GM21447 (cell line): ENCODE measurements around the gene DIO3.

ENCODE experiments used
- ATAC-seq: cut with Tn5 transposase; IDR thresholded peaks from one replicate; pipeline ENCODE4 v1.9.1; 2021; ENCODE audit not compliant: unreplicated experiment

DIO3 gene

GRCh38 chr14:101579372-101580080 lies 18.2 kb downstream of the DIO3 start:
- ATAC-seq, result no peak

GRCh38 chr14:101581806-101582205 lies 20.5 kb downstream of the DIO3 start:
- no peak for ATAC-seq

GRCh38 chr14:101582294-101582693 lies 21.0 kb downstream of the DIO3 start:
- ATAC-seq, result no peak

- ATAC-seq, result no peak
Observed at GRCh38 chr14:101583006-101583714, 21.9 kb downstream of the DIO3 start.

GRCh38 chr14:101583715-101584054 lies 22.4 kb downstream of the DIO3 start:
- no peak for ATAC-seq

DNA sequence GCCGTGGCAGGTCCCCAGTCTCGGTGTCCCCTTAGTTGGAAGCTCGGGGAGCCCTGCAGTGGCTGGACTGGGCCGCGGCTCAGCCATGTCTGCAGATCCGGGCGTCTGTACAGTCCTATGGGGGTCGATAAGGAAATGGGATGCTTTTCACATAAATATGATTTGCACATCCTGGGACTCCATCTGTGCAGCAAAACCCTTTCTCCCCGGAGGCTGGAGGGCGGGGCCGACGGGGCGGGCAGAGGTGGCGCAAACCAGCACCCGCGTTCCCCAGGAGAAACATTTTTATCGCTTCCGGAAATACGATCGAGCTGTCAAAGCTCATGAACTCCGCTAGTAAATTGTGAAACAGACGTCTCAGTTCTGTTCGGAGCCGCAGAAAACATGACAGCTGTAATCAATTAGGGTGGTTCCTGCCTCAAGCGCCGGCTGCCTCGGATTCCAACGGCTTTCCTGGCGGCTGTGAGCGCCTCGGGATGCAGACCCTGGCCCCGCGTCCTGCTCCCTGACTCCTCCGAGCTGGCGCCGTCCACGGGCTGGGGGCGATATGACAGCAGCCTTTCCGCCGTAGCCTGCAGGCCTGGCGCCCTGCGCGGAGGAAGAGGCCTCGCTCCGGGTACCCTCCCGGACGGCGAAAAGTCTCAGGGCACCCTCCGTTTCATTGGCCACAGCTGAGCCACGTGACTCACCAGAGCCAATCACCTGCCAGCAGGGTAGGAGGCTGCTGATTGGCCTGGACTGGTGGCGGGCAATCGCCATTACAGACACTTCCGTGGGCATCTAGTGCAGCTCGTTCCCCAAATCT lies 23.0 kb downstream of the DIO3 start:
- ATAC-seq, result no peak

DNA sequence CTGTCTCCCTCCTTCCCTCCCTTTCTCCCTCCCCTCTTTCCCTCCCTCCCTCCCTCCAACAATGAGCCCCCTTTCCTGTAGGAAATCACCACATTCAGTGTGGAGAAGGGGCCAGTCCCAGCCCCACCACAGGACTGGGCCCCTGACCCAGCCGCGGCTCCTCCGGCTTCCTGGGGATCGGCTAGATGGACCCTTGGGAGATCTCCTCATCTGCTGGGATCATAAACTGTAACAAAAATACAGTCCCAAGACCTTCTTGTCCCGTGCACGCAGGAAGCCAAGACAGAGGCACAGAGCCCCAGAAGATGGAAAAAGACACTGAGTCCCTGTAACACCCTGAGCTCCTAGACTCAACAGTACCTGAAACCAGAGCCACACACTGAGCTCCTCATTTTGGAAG lies 23.9 kb downstream of the DIO3 start:
- ATAC-seq, result no peak

DNA sequence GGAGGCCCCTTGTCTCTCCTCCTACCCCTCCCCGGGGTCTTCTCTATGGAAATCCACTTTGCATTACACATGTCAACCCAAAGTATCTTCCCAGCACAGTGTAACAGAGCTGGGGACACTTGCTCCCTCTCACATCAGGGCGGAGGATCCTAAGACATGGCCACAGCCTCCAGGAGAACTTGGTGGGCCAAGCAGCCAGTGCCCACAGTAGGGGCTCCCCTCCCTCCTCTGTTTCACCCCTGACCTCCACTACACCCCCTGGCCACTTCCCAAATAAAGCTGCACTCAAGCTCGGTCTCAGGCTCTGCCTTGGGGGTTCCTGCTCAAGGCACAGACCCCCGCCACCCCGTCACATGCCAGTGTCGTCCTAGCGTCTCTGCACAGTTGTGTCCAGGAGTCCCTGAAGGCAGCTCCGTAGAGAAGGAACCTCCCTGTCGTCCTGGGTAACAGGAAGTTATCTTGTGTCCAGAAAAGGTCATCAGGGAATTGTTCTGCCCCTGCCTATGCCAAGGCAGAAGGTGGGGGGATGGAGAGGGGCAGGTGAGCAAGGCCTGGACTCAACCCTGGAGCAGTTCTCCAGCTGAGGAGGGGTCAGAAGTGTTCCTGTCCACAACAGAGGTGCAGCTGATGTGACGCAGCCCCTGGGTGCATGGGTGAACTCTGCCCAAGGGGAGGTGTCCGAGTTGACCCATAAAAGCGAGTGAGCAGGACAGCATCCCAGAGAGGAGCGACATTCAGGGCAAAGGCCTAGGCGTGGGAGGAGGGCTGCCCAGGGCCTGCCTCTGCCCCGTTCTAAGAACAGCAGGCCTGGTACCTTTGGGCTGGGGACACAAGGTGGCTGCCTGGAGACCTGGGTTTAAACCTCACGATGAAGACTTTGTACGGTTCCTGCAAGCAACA lies 25.5 kb downstream of the DIO3 start:
- no peak for ATAC-seq

DNA sequence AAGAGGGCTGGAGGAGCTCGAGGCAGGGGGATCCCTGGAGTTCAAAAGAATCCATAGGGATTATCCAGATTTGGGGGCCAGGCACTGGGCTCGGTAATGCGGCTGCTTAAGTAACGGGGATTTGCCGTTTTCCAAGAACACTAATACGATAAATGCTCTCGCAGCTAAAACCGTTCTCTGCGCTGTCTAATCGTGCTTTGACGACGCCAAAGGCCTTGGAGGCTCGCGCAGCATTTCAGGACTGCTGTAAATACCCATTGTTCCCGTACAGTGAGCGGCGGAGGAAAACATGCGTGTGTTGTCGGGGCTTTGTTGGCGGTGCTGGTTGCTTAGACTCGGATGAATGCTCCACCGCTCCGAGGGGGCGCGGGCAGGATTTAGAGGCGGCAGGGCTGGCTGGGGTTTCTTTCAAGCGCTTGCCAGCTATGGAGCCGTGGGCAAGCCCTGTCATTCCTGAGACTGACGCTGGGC lies 26.2 kb downstream of the DIO3 start:
- no peak for ATAC-seq

DNA sequence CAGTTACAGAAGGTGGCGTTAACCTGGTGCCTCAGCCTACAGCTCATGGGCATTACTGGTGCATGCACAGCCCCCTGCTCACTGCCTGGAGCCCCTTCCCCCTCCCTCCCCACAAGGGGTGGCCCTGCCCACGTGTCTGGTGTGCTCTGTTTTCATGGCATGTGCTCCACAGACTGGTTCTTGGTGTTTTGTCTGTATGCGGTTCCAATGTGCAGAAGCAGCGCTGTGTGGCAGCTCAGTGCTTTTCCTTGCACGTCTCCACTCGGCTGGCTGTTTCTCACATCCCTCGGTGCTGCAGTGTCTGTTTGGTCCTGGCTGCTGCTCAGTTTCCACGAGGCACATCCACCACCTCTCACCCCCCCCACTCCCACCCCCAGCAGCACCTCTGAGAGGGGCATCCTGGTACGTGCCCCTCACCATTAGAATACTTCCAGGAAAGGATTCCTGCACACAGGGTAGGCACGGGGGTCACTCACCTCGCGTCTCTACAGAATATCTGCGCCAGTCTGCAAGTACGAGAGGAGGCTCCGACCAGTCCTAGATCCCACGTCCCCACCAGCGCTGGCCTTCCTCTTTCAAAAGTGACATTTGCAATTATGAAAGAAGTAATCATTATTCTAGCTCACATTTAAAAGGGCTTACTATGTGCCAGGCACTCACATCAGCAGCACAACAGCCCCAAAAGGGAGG lies 27.1 kb downstream of the DIO3 start:
- no peak for ATAC-seq

GRCh38 chr14:101588990-101589389 lies 27.7 kb downstream of the DIO3 start:
- ATAC-seq, result no peak

GRCh38 chr14:101589486-101590015 lies 28.3 kb downstream of the DIO3 start:
- ATAC-seq, result no peak

DNA sequence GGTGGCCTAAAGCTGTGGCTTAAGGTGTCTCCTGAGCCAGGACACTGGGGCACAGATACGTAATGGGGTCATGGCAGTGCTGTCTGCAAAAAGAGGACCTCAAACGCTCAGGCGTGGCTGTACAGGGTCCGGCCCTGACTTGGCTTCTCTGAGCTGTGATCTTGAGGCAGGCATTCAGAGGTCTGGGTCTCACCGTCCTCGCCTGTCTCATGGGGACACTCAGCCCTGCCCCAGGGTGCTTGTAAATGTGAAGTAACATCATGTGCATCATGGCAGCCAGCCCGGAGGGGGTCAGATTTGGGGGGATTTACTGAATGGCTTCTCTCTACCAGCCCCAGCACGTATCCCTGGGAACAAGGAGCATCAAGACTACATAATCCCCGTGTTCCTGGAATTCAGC lies 28.8 kb downstream of the DIO3 start:
- no peak for ATAC-seq

DNA sequence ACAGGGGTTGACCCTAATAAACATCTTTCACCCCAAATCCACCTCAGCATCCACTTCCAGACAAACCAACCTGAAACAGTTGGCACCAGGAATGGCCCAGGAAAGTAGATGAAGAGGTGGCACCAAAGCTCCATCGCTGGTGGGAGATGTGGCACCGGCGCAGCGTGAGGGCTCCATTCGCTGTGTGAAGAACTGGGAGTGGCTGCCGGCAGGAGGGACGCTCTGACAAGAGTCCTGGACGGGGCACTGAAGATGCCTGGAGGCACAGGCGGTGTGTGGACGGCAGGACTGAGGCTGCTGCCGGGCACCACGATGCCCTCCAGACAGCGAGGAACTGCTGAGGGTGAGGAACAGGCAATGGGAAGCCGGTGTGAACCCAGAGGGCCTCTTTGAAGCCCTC lies 29.3 kb downstream of the DIO3 start:
- ATAC-seq, result no peak

DNA sequence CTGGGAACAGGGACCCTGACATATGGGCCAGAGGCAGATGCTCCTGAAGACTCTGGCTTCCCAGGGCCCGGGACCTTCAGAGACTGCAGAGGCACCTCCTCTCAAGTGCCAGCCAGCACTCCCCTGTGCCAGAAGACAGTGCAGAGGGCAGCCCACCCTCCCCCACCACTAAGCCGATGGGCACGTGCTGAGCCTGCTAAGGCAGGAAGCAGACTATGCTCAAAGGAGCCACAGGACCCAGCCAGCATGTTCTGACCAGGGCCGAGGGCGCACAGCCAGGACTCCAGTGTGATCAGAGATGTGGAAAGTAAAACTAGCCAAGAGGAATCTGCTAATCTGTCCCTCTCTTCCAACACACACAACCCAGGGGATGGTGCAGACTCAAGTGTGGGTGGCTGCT lies 29.8 kb downstream of the DIO3 start:
- no peak for ATAC-seq

DNA sequence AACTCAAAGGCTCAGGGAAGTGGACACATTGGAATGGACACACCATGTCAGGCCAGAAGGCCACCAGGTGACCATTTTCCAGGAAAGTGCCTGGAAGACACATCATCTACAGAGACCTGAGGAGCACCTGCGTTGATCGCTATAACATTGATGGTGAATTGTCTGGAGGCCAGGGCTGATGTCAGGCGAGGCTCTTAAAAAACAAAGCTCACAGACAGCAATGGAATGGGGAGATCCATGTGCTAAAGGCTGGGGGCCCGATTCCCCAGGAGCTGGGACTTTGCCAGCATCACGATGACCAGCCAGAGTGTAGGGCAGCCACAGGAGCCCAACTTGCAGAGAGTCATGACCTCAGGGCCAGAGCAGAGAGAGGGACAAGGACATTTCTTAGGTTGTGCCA lies 30.3 kb downstream of the DIO3 start:
- ATAC-seq, result no peak

- ATAC-seq, result no peak
Observed at GRCh38 chr14:101593411-101594238, 32.3 kb downstream of the DIO3 start.

DNA sequence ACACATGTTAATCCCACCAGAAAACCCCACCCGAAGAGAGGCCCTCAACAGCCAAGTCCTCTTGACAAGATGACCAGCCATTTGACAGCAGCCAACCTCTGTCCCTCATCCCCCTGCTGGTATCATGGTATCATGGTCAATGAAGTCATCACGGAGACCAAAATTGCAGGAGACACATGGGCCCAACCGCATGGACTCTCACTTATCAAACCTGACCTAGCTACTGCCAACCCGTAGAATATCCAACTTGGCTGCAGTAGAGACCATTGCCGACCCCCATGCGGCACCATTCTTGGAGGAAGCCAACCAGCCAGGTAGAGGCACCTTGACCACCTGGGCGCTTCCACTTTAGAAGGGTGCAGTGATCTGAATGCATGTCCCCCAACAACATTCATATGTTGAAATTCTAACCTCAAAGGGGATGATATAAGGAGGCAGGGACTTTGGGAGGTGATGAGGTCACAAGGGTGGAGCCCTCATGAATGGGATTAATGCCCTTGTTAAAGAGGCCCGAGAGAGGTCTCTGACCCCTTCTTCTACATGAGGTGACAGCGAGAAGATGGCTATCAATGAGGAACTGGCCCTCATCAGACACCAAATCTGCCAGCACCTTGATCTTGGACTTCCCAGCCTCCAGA lies 33.3 kb downstream of the DIO3 start:
- no peak for ATAC-seq

- ATAC-seq, result no peak
Observed at GRCh38 chr14:101595349-101595748, 34.1 kb downstream of the DIO3 start.
